Ovary (tissue), 3 donors: ENCODE data around the gene TM4SF18.

ENCODE experiments used
- CTCF ChIP-seq, 3 donors: fragments of 450-650 bp in 2 of 3; fragments of 200-600 bp in 1 of 3; IDR thresholded peaks; one replicate each; pipeline versions ENCODE4 v1.5.1 to v1.8.0; 2016 to 2022; ENCODE audit warnings: antibody characterized with exemption in 3 of 3, mild to moderate bottlenecking in 1 of 3
- POLR2A ChIP-seq: fragments of 450-650 bp; IDR thresholded peaks from one replicate; pipeline ENCODE4 v1.6.1; 2017; ENCODE audit warnings: antibody characterized with exemption, mild to moderate bottlenecking, moderate library complexity
- donor health status: DM: no; HTN: no; CAD: no.

- TF ChIP-seq CTCF (IDR thresholded peaks at IDR 0.05) (no peak), POLR2A (no peak)
Measured at GRCh38 chr3:149299938-149300801, 33.3 kb downstream of the TM4SF18 start.
